Stimulated activated CD4-positive, alpha-beta T cell treated with anti-CD3 and anti-CD28 coated beads, Interleukin-2, amount 100 ng/mL, for 4 hours (primary cell): ENCODE data around the gene CNKSR1.
"Not testable (repeated sequence)": the region's sequence is repeated elsewhere in the genome, so short reads cannot be mapped to it uniquely, and the experiment has no call there.

ENCODE experiments used
- DNase-seq: peaks from one replicate; pipeline ENCODE4 v3.0.0-alpha.2; 2020; ENCODE audit warnings: low read depth

The CNKSR1 gene

GRCh38 chr1:26230682-26231081 lies 53.4 kb downstream of the CNKSR1 start:
- not testable (repeated sequence) for DNase-seq

- peak; percentile 99 for DNase-seq
Observed at GRCh38 chr1:26233903-26234643, 56.8 kb downstream of the CNKSR1 start, which contains the start of gene CEP85. TSS of gene CEP85 (plus strand) at chr1:26234200. CDS start at chr1:26239784, 5,584 bp downstream.

DNA sequence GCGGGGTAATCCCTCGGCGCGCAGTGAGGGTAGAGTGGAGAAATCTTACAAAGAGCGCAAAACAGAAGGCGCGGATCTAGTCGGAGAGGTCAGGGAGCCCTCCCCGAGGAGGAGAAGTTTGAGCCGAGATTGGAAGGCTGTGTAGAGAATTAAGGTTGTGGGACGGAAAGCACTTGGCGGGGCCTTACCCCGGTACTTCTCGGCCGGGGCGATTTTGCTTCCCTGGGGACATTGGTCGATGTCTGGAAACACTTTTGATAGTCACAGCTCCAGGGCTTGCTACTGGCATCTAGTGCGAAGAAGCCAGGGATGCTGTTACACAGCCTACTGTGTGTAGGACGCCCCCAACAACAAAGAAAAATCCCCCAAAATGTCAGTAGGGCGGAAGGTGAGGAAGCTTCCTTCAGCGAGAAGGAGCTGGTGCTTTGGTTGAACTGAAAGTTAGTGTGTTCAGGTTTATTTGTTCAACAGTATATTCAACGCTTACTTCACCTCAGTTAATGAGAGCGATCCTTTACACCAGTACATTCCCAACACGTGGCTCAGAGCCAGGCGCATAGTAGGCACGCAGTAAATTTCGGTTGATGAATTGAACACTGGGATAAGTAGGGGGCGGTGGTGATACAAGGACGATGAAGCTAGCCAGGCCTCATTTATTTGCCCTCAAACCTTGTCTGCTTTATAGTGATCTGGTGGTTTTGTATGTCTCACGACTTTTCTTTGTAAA lies 57.5 kb downstream of the CNKSR1 start:
- no peak for DNase-seq

GRCh38 chr1:26237230-26237966 lies 60.1 kb downstream of the CNKSR1 start:
- DNase-seq: no peak
